Measurements from ENCODE around the gene RAD9B. TPM values are rescaled to one million over a fixed set of nuclear protein-coding genes. Genes with fewer than 3 reads are reported as not detected.

RAD9B gene
- total and polyA plus RNA-seq, 9 of the 15 experiments (the other 6 are each of a cell fraction or from before 2014, with no cell fraction given): 0.05 to 0.83 (median 0.32) TPM

GRCh38 chr12:110501399-110501751 lies 756 bp upstream of the RAD9B start (continued):
- TF ChIP-seq AFF1 (IDR thresholded peaks at IDR 0.05; ENCODE audit: low read depth in 1 of 2, partially characterized antibody in 2 of 2) (no peak), SP1 (CRISPR knock-in tag; IDR thresholded peaks at IDR 0.05) (no peak), PHB2 (IDR thresholded peaks at IDR 0.05; ENCODE audit: low read depth) (no peak), EP400 (IDR thresholded peaks at IDR 0.05) (no peak), HOXB6 (CRISPR knock-in tag; IDR thresholded peaks at IDR 0.05; ENCODE audit: borderline replicate concordance) (no peak), MEIS2 (IDR thresholded peaks at IDR 0.05; ENCODE audit: partially characterized antibody) (no peak), MBD1 (CRISPR knock-in tag; IDR thresholded peaks at IDR 0.05) (no peak), ZNF436 (CRISPR knock-in tag; IDR thresholded peaks at IDR 0.05) (no peak), ZNF274 (IDR thresholded peaks at IDR 0.05; ENCODE audit: borderline replicate concordance, low read depth, low read length) (no peak), IRF1 (CRISPR knock-in tag; IDR thresholded peaks at IDR 0.05; ENCODE audit: borderline replicate concordance) (no peak), ZFP1 (CRISPR knock-in tag; IDR thresholded peaks at IDR 0.05) (no peak), NFIC (IDR thresholded peaks at IDR 0.05) (no peak), DMBX1 (CRISPR knock-in tag; IDR thresholded peaks at IDR 0.05; ENCODE audit: borderline replicate concordance) (no peak), CUX1 (CRISPR knock-in tag; IDR thresholded peaks at IDR 0.05) (no peak), NR3C1 (CRISPR knock-in tag; IDR thresholded peaks at IDR 0.05) (no peak)
- TF ChIP-seq, protein P1, sequence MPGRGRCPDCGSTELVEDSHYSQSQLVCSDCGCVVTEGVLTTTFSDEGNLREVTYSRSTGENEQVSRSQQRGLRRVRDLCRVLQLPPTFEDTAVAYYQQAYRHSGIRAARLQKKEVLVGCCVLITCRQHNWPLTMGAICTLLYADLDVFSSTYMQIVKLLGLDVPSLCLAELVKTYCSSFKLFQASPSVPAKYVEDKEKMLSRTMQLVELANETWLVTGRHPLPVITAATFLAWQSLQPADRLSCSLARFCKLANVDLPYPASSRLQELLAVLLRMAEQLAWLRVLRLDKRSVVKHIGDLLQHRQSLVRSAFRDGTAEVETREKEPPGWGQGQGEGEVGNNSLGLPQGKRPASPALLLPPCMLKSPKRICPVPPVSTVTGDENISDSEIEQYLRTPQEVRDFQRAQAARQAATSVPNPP (IDR thresholded peaks at IDR 0.05; ENCODE audit: borderline replicate concordance, insufficient read depth, insufficient read length): no peak

All from K562 (cell line).